ENCODE results near the gene GNL1.

The GNL1 gene

GRCh38 chr6:30556906-30557682, 805 bp upstream of the GNL1 start, which contains the start of gene PRR3 (continued):
- TF ChIP-seq ZNF571 (tag by site-specific recombination; IDR thresholded peaks at IDR 0.05) (no peak), ZNF600 (tag by site-specific recombination; IDR thresholded peaks at IDR 0.05) (peak; percentile 89), BCL11B (tag by site-specific recombination; IDR thresholded peaks at IDR 0.05; ENCODE audit: low read depth) (no peak; the same call in 1 of the 2 replicates), ZNF202 (tag by site-specific recombination; IDR thresholded peaks at IDR 0.05; ENCODE audit: borderline replicate concordance) (no peak), ZNF354C (tag by site-specific recombination; IDR thresholded peaks at IDR 0.05; ENCODE audit: borderline replicate concordance, low read depth) (no peak), GLI4 (tag by site-specific recombination; IDR thresholded peaks at IDR 0.05) (peak; percentile 44; the same call in 1 of the 2 replicates), ZNF366 (tag by site-specific recombination; conservative IDR thresholded peaks at IDR 0.05) (peak; percentile 59), ZFP37 (tag by site-specific recombination; IDR thresholded peaks at IDR 0.05) (no peak; the same call in 1 of the 2 replicates), ZNF19 (tag by site-specific recombination; IDR thresholded peaks at IDR 0.05; ENCODE audit: low read depth) (no peak), ZNF350 (tag by site-specific recombination; IDR thresholded peaks at IDR 0.05) (no peak), ZNF660 (tag by site-specific recombination; IDR thresholded peaks at IDR 0.05) (peak; percentile 80), ZNF394 (tag by site-specific recombination; IDR thresholded peaks at IDR 0.05; ENCODE audit: borderline replicate concordance) (peak; percentile 60; the same call in 1 of the 2 replicates), ZNF596 (tag by site-specific recombination; IDR thresholded peaks at IDR 0.05) (no peak), ZNF585B (tag by site-specific recombination; IDR thresholded peaks at IDR 0.05) (no peak), ZNF302 (tag by site-specific recombination; IDR thresholded peaks at IDR 0.05; ENCODE audit: low read depth) (no peak), ZNF792 (tag by site-specific recombination; IDR thresholded peaks at IDR 0.05) (peak; percentile 10; the same call in 1 of the 2 replicates), HOXD13 (CRISPR knock-in tag; IDR thresholded peaks at IDR 0.05; ENCODE audit: borderline replicate concordance) (peak; percentile 67; the same call in 1 of the 2 replicates), ZNF266 (tag by site-specific recombination; IDR thresholded peaks at IDR 0.05; ENCODE audit: low read depth) (no peak), KLF16 (tag by site-specific recombination; IDR thresholded peaks at IDR 0.05) (no peak), ZNF658 (tag by site-specific recombination; IDR thresholded peaks at IDR 0.05) (no peak), ZNF391 (tag by site-specific recombination; IDR thresholded peaks at IDR 0.05; ENCODE audit: borderline replicate concordance, low read depth) (peak; percentile 43; the same call in 1 of the 2 replicates), GLI2 (tag by site-specific recombination; IDR thresholded peaks at IDR 0.05; ENCODE audit: borderline replicate concordance, low read depth) (no peak), BCL6B (tag by site-specific recombination; IDR thresholded peaks at IDR 0.05) (no peak), ZBTB17 (tag by site-specific recombination; IDR thresholded peaks at IDR 0.05) (peak; percentile 75), GLIS1 (tag by site-specific recombination; IDR thresholded peaks at IDR 0.05) (no peak; the same call in 1 of the 2 replicates), ZNF473 (tag by site-specific recombination; IDR thresholded peaks at IDR 0.05) (no peak), ZNF518A (tag by site-specific recombination; conservative IDR thresholded peaks at IDR 0.05; ENCODE audit: low read depth) (peak; percentile 99), ZNF214 (tag by site-specific recombination; IDR thresholded peaks at IDR 0.05; ENCODE audit: borderline replicate concordance) (no peak), ZNF292 (tag by site-specific recombination; IDR thresholded peaks at IDR 0.05; ENCODE audit: borderline replicate concordance, low read depth) (no peak), ZNF2 (tag by site-specific recombination; IDR thresholded peaks at IDR 0.05) (peak; percentile 89), SETDB1 (IDR thresholded peaks at IDR 0.05; ENCODE audit: insufficient read length, low read length) (peak; percentile 55), ZNF132 (tag by site-specific recombination; IDR thresholded peaks at IDR 0.05; ENCODE audit: borderline replicate concordance) (no peak), INSM2 (tag by site-specific recombination; IDR thresholded peaks at IDR 0.05) (peak; percentile 72), KLF1 (tag by site-specific recombination; IDR thresholded peaks at IDR 0.05) (no peak)

All from HEK293 (cell line).